Measurements from ENCODE around the gene AGRN. TPM values are rescaled to one million over a fixed set of nuclear protein-coding genes. Genes with fewer than 3 reads are reported as not detected.

Gene AGRN
- total RNA-seq, 1 experiment from 2014 or later: 446 TPM

Other genes with a start within 250 kb of the AGRN start
- 0.27 and 0.54 TPM in 2 replicates for gene SAMD11, start 96.2 kb upstream of the AGRN start, total RNA-seq (2022)
- gene NOC2L, start 60.9 kb upstream of the AGRN start, total RNA-seq (2022): 98.6 and 107 TPM in 2 replicates
- 27.1 and 27.8 TPM in 2 replicates for gene KLHL17, start 59.5 kb upstream of the AGRN start, total RNA-seq (2022)
- 11.9 and 16.2 TPM in 2 replicates for gene PLEKHN1, start 53.6 kb upstream of the AGRN start, total RNA-seq (2022)
- not detected in 2 replicates for gene PERM1, start 38.0 kb upstream of the AGRN start, total RNA-seq (2022)
- gene HES4, start 20.0 kb upstream of the AGRN start, total RNA-seq (2022): 35.5 and 51.3 TPM in 2 replicates
- gene ISG15, start 6.6 kb upstream of the AGRN start, total RNA-seq (2022): 165 and 522 TPM in 2 replicates
- 5.0 and 5.6 TPM in 2 replicates for gene RNF223, start 54.2 kb downstream of the AGRN start, total RNA-seq (2022)
- gene C1orf159, start 96.0 kb downstream of the AGRN start, total RNA-seq (2022): 32.4 and 34.7 TPM in 2 replicates
- 2.4 and 3.5 TPM in 2 replicates for gene TTLL10, start 153.8 kb downstream of the AGRN start, total RNA-seq (2022)
- gene TNFRSF18, start 186.5 kb downstream of the AGRN start, total RNA-seq (2022): 0.66 TPM in 1 of 2 replicates, not detected in the other
- gene TNFRSF4, start 194.0 kb downstream of the AGRN start, total RNA-seq (2022): not detected in 2 replicates
- 128 and 161 TPM in 2 replicates for gene SDF4, start 211.9 kb downstream of the AGRN start, total RNA-seq (2022)
- 23.4 and 25.9 TPM in 2 replicates for gene B3GALT6, start 212.1 kb downstream of the AGRN start, total RNA-seq (2022)
- gene C1QTNF12, start 226.6 kb downstream of the AGRN start, total RNA-seq (2022): 2.0 and 4.2 TPM in 2 replicates